Kidney tubule cell (primary cell): ENCODE data around the gene LYSMD1.

ENCODE experiments used
- DNase-seq: peaks from one replicate; pipeline ENCODE4 v3.0.0-alpha.2; 2018; ENCODE audit warnings: low spot score

LYSMD1 gene

DNA sequence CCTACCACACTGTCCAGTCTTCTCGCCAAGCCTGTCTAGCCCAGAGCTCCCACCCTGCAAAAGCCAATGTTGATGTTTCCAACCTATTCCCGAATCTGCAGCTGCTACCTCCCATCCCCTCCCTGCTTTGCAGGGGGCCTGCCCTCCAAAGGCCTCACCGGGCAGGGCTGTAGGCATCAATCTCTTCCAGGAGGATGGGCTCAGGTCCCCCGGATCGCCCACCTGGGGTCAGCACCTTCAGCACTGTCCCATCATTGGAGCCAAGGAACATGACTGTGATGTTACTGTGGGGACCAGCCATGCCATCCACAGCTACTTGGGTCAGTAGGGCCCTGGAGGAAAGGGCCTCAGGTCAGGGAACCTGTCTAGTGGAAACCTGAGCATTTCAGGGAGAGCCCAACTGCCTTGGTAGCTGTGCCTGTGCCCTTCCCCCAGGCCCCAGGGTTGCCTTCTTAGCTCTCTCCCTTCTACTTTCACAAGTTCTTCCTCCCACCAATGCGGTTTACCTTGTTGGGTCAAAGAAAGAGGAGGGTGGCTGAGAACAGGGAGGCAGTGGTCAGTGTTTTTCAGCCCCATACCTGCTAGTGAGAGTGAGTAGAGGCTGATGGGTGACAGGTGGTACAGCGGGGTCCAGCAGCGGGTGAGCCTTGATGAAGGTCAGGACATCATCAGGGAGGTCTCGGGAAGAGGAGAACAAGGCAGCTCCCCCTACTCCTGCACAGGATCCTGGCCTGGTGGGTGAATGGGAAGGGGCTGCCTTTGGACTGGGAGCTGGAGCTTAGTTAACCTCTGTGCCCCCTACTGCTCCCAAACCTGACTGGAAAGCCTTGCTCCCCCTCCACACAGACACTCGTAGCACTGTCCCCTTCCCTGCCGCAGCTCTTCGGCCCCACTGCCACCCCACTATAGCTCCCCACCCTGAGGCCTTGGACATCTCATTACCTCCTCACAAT is 30.0 kb downstream of the LYSMD1 start:
- DNase-seq = no peak

DNA sequence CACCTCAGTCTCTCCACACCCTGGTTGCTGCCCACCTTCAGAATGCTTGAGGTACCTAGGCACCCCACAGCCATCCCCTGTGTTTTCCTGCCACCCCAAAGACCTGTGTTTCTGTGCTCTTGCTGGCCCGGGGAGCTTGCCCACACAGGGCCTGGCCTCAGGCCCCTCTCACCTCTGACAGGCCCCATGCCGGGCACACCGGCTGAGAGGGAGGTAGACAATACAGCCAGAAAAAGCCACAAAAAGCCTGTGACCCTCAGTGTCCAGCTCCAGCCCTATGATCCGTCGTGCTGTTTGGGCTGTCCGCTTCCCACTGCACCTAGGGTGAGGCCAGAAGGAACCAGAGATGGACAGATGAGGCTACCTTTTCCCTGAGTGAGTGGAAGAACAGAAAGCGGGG is 30.7 kb downstream of the LYSMD1 start:
- no peak for DNase-seq

DNA sequence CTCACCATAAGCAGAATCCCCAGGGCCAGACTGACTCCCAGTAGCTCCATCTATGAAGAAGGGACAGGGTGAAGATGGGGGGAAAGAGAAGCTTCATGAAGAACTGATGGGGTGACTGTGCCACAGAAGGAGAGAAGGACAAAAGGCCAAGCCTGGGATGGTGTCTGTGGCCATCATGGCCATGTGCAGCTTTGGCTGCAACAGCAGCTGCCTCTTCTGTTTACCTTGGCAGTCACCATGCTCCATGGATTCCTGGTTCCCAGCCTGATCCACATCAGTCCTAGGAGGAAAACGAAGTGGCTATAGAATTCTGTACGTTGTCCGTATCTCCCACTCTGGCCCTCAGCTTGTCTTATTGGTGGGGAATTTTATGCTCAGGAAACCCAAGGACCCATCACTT is 31.3 kb downstream of the LYSMD1 start:
- DNase-seq = no peak

DNA sequence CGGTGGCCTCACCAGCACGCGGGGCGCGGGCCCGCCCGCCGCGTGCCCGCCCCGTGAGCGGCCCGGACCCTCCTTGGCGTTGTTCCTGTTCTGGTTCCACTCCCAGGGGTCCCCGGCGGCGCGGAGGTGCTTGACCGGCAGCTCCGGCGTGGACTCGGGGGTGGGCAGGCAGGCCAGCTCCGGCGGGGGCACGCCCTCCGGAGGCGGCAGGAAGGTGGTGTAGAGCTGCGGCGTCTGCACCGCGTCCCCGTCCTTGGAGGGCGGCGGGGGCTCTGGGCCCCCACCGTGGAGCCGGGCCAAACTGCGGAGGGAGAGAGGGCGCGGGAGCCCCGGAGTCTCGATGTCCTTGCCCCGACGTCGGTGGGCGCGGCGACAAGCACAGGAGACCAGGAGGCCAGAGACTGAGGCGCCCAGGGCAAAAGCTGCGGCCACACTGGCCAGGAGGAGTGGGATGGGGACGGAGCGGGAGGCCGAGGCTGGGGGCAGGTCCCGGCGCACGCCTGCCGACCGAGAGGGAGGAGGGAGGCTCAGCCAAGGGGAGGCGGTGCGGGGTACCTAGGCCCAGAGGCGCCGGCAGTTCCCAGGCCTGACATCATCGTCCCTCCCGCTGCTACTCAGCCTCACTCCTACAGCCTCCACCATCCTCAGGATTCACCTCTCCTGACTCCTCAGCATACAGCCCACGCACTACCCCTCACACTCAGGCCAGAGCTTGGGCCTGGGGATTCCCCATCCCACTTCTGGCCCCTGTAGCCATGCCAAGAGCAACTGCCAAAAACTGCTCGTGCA is 32.5 kb downstream of the LYSMD1 start:
- no peak for DNase-seq

DNA sequence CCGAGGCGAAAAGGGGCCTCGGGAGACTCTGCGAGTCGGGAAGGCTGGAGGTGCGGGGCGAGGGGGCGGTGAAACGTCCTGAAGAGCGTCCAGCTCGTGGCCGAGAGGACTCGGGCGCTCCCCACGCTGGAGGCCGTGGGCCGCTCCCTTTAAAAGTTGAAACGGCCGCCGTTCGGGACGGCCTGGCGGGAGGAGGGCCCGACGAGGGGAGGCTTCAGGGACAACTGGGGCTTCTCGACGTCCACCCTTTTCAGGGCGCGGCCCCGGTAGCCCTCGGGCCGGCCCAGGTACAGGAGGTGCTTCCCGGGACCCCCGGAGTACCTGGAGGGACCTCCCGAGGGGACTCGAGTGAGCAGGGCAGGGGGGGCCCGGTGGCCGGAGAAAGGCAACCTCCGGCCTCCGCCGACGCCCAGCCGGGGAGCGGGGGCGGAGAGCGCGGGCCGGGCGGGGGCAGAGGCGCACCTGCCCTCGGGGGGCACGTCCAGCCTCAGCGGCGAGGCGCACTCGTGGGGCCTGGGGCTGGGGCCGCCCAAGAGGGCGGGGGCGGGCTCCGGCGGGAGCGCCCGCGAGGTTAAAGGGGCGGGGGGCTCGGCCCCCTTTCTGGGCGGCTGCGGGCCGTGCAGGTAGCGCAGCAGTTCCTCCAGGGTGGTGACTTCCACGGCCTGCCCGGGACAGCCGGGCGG is 33.2 kb downstream of the LYSMD1 start:
- no peak for DNase-seq

DNA sequence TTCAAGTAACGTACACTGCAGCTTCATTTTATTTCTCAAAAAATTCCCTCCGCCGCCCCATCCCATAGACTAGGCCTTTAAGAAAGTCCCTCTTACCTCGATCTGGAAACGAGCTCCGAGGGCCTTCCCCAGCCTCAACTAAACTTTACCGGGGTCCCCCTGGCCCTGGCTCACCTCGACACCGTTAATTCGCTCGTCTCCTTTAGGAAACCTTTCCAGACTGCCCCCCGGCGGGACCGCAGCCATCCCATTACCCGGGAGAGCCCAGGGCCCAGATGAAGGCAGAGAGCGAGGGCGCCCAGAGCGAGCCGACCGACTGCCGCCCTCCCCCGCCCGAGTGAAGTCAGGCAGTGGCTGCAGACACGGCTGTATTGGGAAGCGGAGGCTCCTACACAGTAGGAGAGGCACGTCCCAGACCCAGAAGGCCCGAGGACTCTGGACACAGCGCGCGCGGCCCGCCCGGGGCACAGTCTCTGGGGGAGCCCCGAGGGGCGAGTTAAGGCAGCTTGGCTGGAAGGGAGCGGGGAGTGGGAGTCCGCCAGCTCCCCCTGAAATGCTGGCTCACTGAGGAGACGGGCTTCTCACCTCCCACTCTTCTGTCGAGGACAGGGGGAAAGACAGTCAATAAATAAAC is 33.9 kb downstream of the LYSMD1 start:
- DNase-seq = no peak

DNA sequence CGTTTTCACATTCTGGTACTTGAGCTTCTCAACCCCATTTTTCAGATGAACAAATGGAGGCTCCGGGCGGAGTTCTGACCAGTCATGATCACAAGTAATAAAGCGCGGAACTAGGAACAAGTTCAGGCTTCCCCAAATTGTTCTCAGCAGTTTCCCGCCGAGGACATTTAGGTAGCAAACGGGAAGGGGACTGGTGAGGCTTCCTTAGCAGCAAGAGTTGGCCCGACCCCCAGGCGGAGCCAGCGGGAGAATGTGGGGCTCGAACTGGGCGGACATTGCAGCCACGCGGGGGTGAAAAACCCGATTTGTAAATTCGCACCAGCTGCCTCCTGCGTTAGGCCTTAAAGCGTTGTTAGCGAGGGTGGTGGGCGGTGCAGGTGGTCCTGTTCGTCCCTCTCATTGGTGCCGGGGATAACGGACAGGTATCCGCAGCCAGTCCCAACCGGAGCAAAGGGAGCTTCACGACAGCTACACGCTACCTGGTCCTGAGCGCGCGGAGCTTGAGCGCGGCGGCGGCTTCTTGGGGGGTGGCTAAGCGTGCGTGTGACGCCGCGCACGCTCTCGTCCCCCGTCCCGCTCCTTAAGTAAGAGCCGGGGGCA is 34.6 kb downstream of the LYSMD1 start:
- DNase-seq = peak; percentile 82

DNA sequence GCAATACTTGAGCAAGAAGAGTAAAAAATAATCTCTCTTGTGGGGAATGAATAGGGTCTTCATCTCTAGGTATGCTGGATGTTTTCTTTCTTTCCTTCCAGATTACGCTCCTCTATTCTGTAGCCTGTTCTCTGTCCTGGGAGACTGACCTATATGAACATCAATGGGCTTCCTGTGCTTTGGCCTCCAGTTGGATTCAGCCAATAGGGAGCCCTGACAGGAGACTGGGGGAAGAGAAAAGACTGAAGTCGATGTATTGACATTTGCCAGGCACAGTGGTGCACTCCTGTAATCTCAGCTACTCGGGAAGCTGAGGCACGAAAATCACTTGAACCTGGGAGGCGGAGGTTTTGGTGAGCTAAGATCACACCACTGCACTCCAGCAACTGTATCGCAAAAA is 36.9 kb downstream of the LYSMD1 start:
- DNase-seq = no peak

DNA sequence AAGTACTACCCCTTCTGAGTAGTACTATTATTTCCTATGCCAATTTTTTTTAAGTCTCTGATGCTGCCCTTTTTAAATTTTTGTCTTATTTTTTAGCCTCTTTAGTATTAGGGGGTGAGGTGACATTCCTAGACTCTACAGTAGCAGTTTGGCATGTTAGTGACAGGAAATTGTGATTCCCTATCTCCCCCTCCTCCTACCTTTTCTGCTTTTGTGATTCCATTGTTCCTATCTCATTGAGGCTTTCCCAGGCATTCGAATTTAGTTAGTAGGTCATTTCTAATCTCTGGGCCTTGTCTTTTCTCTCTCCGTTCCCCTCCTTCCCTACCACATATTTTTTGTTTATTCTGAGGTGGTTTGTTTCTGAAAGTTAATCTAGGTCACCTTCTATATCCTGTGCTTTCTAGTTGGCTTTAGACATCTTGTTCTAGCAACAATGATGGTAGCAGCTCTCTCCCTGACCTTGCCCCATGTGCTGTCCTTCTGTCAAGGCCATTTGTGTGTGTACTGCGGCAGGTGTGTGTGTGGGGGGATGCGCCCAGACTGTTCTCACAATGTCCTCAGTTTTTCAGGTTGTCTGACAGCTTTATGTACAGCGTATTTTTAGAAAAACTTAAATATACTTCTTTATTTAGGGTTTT is 40.8 kb downstream of the LYSMD1 start:
- DNase-seq = no peak

DNA sequence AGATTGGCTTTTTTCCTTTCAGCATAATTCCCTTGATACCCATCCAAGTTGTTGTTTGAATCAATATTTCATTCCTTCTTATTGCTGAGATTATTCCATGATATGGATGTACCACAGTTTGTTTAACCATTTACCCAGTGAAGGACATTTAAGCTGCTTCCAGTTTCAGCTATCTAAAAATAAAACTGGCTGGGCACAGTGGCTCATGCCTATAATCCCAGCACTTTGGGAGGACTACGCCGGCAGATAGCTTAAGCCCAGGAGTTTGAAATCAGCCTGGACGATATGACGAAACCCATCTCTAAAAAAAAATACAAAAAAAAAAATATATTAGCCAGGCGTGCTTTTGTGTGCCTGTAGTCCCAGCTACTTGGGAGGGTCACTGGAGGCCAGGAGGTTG is 51.8 kb downstream of the LYSMD1 start:
- no peak for DNase-seq
